Left lung (tissue), 10 donors: Measurements from ENCODE around the gene MYO15B. TPM values are rescaled to one million over a fixed set of nuclear protein-coding genes. Genes with fewer than 3 reads are reported as not detected.

ENCODE experiments used
- ATAC-seq: fragments of 200-7000 bp; cut with Tn5 transposase; one replicate; pipeline ENCODE4 v1.9.1; 2020; ENCODE audit warnings: moderate library complexity
- DNase-seq, 4 donors: peaks; one replicate each; pipeline ENCODE4 v3.0.0-alpha.2; 2013 to 2020
- H3K27ac ChIP-seq, 2 donors: fragments of 200-600 bp; sonication (generic) in 1 of 2; one replicate each; pipeline versions ENCODE4 v1.5.0 to v1.8.0; 2020 to 2021
- H3K27me3 ChIP-seq, 2 donors: fragments of 200-600 bp; sonication (generic) in 1 of 2; one replicate each; pipeline versions ENCODE4 v1.5.0 to v1.8.0; 2020 to 2021
- H3K36me3 ChIP-seq, 2 donors: fragments of 200-600 bp; sonication (generic) in 1 of 2; one replicate each; pipeline versions ENCODE4 v1.5.0 to v1.8.0; 2020 to 2021
- H3K4me1 ChIP-seq, 2 donors: fragments of 200-600 bp; one replicate each; pipeline ENCODE4 v1.8.0; 2021
- H3K4me3 ChIP-seq, 2 donors: fragments of 200-600 bp; sonication (generic) in 1 of 2; one replicate each; pipeline versions ENCODE4 v1.5.0 to v1.8.0; 2020 to 2021; ENCODE audit warnings: mild to moderate bottlenecking in 1 of 2
- H3K9me3 ChIP-seq, 2 donors: fragments of 200-600 bp; sonication (generic) in 1 of 2; one replicate each; pipeline versions ENCODE4 v1.5.0 to v1.8.0; 2020 to 2021
- CTCF ChIP-seq, 2 donors: fragments of 200-600 bp; sonication (generic) in 1 of 2; IDR thresholded peaks; one replicate each; pipeline versions ENCODE4 v1.5.0 to v1.8.0; 2021; ENCODE audit warnings: antibody characterized with exemption in 2 of 2
- intact Hi-C, 2 donors: fragments of 100-400 bp; cut with DNase I; formaldehyde crosslinking; loops; one replicate each; pipeline versions ENCODE4 v1.11.2 to v1.14.2; 2022
- polyA plus RNA-seq, 6 donors: library from polyadenylated mRNA; unstranded; fragments of 120-200 nt; gene quantifications; one replicate each; pipeline ENCODE4 v1.2.1, GENCODE V29; 2013; ENCODE audit not compliant: insufficient read length in 6 of 6
- total RNA-seq, 2 donors: library from RNA; stranded (reverse); fragmentation: NEBNext Ultra II Directional; extraction: Animal tissue kit (Norgen Biotek cat#: 25700); gene quantifications; one replicate each; pipeline ENCODE4 v1.2.1, GENCODE V29; 2021
- donor health status: DM: no; HTN: yes; CAD: no.
- donor health status: DM: no; HTN: no; CAD: no.

The MYO15B gene
- total and polyA plus RNA-seq, 8 donors: 125 to 350 (median 227) TPM

- DNase-seq (peak in 1 of 4 donors; percentile 35), ATAC-seq (no peak)
- Histone ChIP-seq H3K36me3 (peaks cover 0 to 64% of the 10 kb centered on the region in 2 donors), H3K4me1 (peaks cover 5 to 10% of the 10 kb centered on the region in 2 donors), H3K9me3 (no peaks in the 10 kb centered on the region), H3K27me3 (no peaks in the 10 kb centered on the region), H3K27ac (no peak overlapping the region), H3K4me3 (no peak overlapping the region)
- TF ChIP-seq CTCF (IDR thresholded peaks at IDR 0.05): no peak
- intact Hi-C loops: no loop called here
Observed at GRCh38 chr17:75628425-75628824, 40.8 kb downstream of the MYO15B start.

- intact Hi-C loops: no loop called here
- Histone ChIP-seq H3K27ac (no peak overlapping the region), H3K36me3 (peaks cover 0 to 57% of the 10 kb centered on the region in 2 donors), H3K27me3 (no peaks in the 10 kb centered on the region), H3K4me3 (no peak overlapping the region), H3K4me1 (peaks cover 11 to 17% of the 10 kb centered on the region in 2 donors), H3K9me3 (no peaks in the 10 kb centered on the region)
- TF ChIP-seq CTCF (IDR thresholded peaks at IDR 0.05): no peak
- DNase-seq: no peak
- ATAC-seq: no peak
Observed at GRCh38 chr17:75629157-75629556, 41.6 kb downstream of the MYO15B start.

GRCh38 chr17:75630071-75630917, 42.7 kb downstream of the MYO15B start:
- Histone ChIP-seq H3K4me1 (peaks cover 12 to 22% of the 10 kb centered on the region in 2 donors), H3K4me3 (no peak overlapping the region), H3K27ac (no peak overlapping the region), H3K36me3 (peaks cover 0 to 45% of the 10 kb centered on the region in 2 donors), H3K9me3 (no peaks in the 10 kb centered on the region), H3K27me3 (no peaks in the 10 kb centered on the region)
- DNase-seq: no peak
- TF ChIP-seq CTCF (IDR thresholded peaks at IDR 0.05): no peak
- no peak for ATAC-seq
- intact Hi-C loops: loop anchor here in 1 of 2 donors (10.0 kb wide), 1 partner anchor 115 kb away; no protein-coding TSS in a partner anchor

GRCh38 chr17:75631353-75631752, 43.8 kb downstream of the MYO15B start:
- no peak for TF ChIP-seq CTCF (IDR thresholded peaks at IDR 0.05)
- peak in 1 of 4 donors; percentile 76 for DNase-seq
- no peak for ATAC-seq
- Histone ChIP-seq H3K4me3 (no peak overlapping the region), H3K9me3 (no peaks in the 10 kb centered on the region), H3K4me1 (peaks cover 12 to 28% of the 10 kb centered on the region in 2 donors), H3K27me3 (no peaks in the 10 kb centered on the region), H3K36me3 (peaks cover 0 to 35% of the 10 kb centered on the region in 2 donors), H3K27ac (no peak overlapping the region)
- intact Hi-C loops: loop anchor here in 1 of 2 donors (10.0 kb wide), 1 partner anchor 113 kb away; no protein-coding TSS in a partner anchor

GRCh38 chr17:75632428-75632827, 44.8 kb downstream of the MYO15B start:
- Histone ChIP-seq H3K4me1 (peaks cover 12 to 38% of the 10 kb centered on the region in 2 donors), H3K4me3 (no peak overlapping the region), H3K9me3 (no peaks in the 10 kb centered on the region), H3K27me3 (no peaks in the 10 kb centered on the region), H3K36me3 (peaks cover 0 to 24% of the 10 kb centered on the region in 2 donors), H3K27ac (peak overlapping the region in 1 of 2 donors; percentile 63)
- peak in 1 of 4 donors; percentile 61 for DNase-seq
- no peak for ATAC-seq
- intact Hi-C loops: loop anchor here in 1 of 2 donors (10.0 kb wide), 1 partner anchor 112 kb away; no protein-coding TSS in a partner anchor
- no peak for TF ChIP-seq CTCF (IDR thresholded peaks at IDR 0.05)
